ENCODE measurements around the gene SYT15B. TPM values are rescaled to one million over a fixed set of nuclear protein-coding genes. Genes with fewer than 3 reads are reported as not detected.
"Not testable (repeated sequence)": the region's sequence is repeated elsewhere in the genome, so short reads cannot be mapped to it uniquely, and the experiment has no call there.

The SYT15B gene
- total RNA-seq, 1 experiment from 2014 or later: 0.21 TPM

DNA sequence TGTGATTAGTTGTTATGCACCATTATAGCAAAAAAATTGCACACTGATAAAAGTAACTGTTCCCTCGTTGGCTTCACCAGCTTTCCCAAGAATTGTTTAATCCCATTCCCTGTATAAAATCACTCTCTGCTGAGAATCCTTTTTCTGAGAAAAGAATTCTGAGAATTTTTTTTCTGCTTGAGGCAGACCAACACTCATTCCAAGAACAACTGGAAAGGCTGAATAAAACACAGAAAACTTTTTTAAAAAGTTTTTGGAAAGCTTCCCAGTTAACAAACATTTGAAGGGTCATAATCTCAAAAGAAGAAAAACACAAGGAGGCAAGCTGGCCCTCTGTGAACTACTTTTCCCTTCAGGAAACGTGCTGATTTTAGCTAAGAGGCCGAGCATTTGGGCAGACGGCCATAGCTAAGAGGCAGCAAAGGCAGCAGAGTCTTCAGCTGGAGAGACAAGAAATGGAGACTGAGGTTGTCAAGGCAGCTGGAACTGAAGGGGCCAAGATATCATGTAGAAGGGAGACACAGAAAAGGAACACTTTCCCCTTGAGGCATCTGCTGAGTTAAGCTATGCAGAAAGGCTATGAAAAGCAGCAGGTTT lies 16.5 kb downstream of the SYT15B start:
- CTCF ChIA-PET; intact Hi-C loops (cut with micrococcal nuclease; ENCODE audit: unreplicated experiment): not testable (repeated sequence)

DNA sequence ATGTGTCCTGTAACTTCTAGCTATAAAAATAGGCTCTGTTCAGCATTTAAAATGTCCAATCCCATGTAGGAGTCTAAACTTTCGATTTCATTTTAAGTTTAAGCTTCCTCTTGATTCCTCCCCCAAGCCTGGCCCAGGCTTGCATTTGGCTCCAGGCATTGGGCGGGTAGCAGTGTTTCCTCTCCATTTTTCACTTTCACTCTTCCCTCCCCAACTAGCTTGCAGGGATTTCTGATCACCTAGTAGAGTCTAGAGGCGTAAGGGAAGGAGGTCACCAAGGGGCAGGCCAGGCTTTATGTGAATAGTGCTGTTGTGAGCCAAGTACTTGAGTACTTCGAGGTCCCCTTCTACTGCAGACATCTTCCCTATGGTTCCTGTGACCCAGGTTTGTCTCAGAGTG lies 18.5 kb downstream of the SYT15B start:
- H3K4me1 ChIP-seq (ENCODE audit: insufficient read depth, low read length, poor library complexity, severe bottlenecking); POLR2A ChIA-PET (ENCODE audit: low non-redundant PET); H3K27ac ChIP-seq (ENCODE audit: low read depth, low read length, poor library complexity, severe bottlenecking); H3K9me3 ChIP-seq (ENCODE audit: low read depth, low read length, poor library complexity, severe bottlenecking); intact Hi-C loops (cut with micrococcal nuclease; ENCODE audit: unreplicated experiment); CTCF ChIA-PET; H3K4me3 ChIP-seq (ENCODE audit: low read depth, low read length, poor library complexity, severe bottlenecking); DNase-seq (ENCODE audit: low spot score); H3K27me3 ChIP-seq (replicated peaks; ENCODE audit: insufficient read depth, low read depth, low read length, poor library complexity); BruUV-seq (replicated peaks); H3K36me3 ChIP-seq (ENCODE audit: insufficient read depth, low read length, poor library complexity, severe bottlenecking): not testable (repeated sequence)

More for the DNA sequence above, 16.5 kb downstream of the SYT15B start:
- H3K27ac ChIP-seq (ENCODE audit: low read depth, low read length, poor library complexity, severe bottlenecking); POLR2A ChIA-PET (ENCODE audit: low non-redundant PET); BruUV-seq (replicated peaks); H3K9me3 ChIP-seq (ENCODE audit: low read depth, low read length, poor library complexity, severe bottlenecking); H3K4me3 ChIP-seq (ENCODE audit: low read depth, low read length, poor library complexity, severe bottlenecking); H3K36me3 ChIP-seq (ENCODE audit: insufficient read depth, low read length, poor library complexity, severe bottlenecking); DNase-seq (ENCODE audit: low spot score); H3K4me1 ChIP-seq (ENCODE audit: insufficient read depth, low read length, poor library complexity, severe bottlenecking); H3K27me3 ChIP-seq (replicated peaks; ENCODE audit: insufficient read depth, low read depth, low read length, poor library complexity): not testable (repeated sequence)

DNA sequence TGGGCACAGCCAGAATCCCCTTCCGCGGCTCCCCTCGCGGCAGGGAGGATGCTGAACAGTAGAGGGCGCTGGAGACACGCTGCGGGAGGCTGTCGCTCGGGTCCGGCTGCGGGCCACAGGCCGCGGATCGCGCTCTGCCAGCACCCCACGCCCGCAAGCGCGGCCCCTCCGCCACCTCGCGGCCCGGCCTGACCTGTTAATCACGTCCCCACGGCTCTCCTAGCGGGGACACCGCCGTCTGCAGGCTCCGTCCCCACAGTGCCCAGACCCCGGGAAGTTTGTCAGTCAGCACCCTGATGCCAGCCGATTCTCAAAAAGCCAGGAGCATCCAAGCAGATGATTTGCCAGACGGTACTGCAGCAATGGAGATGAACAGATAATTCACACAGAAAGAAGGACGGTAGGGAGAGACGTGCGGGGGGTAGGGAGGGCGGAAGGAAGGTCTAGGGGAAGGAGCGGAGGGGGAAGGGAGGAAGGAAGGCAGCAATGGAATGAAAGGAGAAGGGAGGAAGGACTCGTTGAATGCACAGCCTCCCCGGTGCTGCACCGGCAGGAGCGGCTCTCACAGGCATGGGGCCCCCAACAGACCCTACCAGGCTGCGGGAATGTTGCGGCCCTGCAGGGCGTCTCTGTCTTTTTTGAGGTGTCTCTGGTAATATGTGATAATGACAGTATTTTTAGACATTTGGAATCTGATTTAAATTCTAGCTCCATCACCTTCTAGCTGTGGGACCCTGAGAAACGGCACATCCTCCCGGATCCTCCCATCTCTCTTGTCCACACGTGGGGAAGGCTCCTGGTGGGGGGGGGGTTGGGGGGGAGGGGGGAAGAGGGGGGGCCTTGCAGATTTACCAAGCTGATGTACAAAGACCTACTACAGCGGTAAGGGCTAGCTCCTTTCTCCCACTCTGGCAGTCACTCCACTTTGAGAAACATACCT lies 19.5 kb downstream of the SYT15B start:
- peak overlapping the region; percentile 29 for H3K4me3 ChIP-seq (ENCODE audit: low read depth, low read length, poor library complexity, severe bottlenecking)
- H3K27me3 ChIP-seq (replicated peaks; ENCODE audit: insufficient read depth, low read depth, low read length, poor library complexity); POLR2A ChIA-PET (ENCODE audit: low non-redundant PET); DNase-seq (ENCODE audit: low spot score); H3K4me1 ChIP-seq (ENCODE audit: insufficient read depth, low read length, poor library complexity, severe bottlenecking); H3K36me3 ChIP-seq (ENCODE audit: insufficient read depth, low read length, poor library complexity, severe bottlenecking); CTCF ChIA-PET; BruUV-seq (replicated peaks); intact Hi-C loops (cut with micrococcal nuclease; ENCODE audit: unreplicated experiment); H3K27ac ChIP-seq (ENCODE audit: low read depth, low read length, poor library complexity, severe bottlenecking); H3K9me3 ChIP-seq (ENCODE audit: low read depth, low read length, poor library complexity, severe bottlenecking): not testable (repeated sequence)

DNA sequence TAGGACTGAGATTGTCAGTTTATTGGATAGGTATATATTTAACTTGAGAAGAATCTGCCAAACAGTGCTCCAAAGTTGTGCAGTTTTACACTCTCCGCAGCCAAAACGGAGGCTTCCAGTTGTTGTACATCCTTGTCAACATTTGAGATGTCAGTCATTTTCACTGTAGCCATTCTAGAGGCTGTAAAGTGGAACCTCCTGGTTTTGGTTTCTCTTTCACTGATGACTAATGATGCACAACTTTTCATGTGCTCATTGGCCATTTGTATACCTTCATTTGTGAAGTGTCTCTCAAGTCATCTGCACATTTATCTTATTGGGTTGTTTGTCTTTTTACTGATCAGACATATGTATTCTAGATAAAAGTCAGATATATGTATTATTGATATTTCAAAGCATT lies 22.5 kb downstream of the SYT15B start:
- H3K9me3 ChIP-seq (ENCODE audit: low read depth, low read length, poor library complexity, severe bottlenecking); H3K4me3 ChIP-seq (ENCODE audit: low read depth, low read length, poor library complexity, severe bottlenecking); H3K27ac ChIP-seq (ENCODE audit: low read depth, low read length, poor library complexity, severe bottlenecking); BruUV-seq (replicated peaks); H3K4me1 ChIP-seq (ENCODE audit: insufficient read depth, low read length, poor library complexity, severe bottlenecking); CTCF ChIA-PET; POLR2A ChIA-PET (ENCODE audit: low non-redundant PET); H3K36me3 ChIP-seq (ENCODE audit: insufficient read depth, low read length, poor library complexity, severe bottlenecking); DNase-seq (ENCODE audit: low spot score); intact Hi-C loops (cut with micrococcal nuclease; ENCODE audit: unreplicated experiment); H3K27me3 ChIP-seq (replicated peaks; ENCODE audit: insufficient read depth, low read depth, low read length, poor library complexity): not testable (repeated sequence)

DNA sequence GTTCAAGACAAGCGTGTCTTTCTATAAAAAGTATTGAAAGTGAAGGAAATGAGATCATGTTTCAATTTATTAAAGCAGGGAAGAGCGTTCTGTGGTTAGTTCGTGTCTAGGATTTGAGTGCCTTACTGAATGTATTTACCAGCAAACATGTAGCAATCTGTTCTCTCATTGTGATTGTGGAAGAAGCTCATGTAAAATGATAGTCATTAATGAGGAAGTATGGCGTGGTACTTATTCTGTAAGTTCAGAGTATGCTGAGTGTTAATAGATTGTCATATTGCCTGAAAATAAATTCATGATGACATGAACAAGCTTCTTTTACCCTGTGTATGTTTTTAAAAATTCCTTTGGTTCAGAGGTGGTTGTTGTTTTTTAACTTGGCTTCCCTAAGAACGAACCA lies 32.5 kb downstream of the SYT15B start:
- CTCF ChIA-PET; H3K9me3 ChIP-seq (ENCODE audit: low read depth, low read length, poor library complexity, severe bottlenecking); H3K4me1 ChIP-seq (ENCODE audit: insufficient read depth, low read length, poor library complexity, severe bottlenecking); intact Hi-C loops (cut with micrococcal nuclease; ENCODE audit: unreplicated experiment); H3K4me3 ChIP-seq (ENCODE audit: low read depth, low read length, poor library complexity, severe bottlenecking); H3K36me3 ChIP-seq (ENCODE audit: insufficient read depth, low read length, poor library complexity, severe bottlenecking); POLR2A ChIA-PET (ENCODE audit: low non-redundant PET); BruUV-seq (replicated peaks); H3K27me3 ChIP-seq (replicated peaks; ENCODE audit: insufficient read depth, low read depth, low read length, poor library complexity); H3K27ac ChIP-seq (ENCODE audit: low read depth, low read length, poor library complexity, severe bottlenecking); DNase-seq (ENCODE audit: low spot score): not testable (repeated sequence)

DNA sequence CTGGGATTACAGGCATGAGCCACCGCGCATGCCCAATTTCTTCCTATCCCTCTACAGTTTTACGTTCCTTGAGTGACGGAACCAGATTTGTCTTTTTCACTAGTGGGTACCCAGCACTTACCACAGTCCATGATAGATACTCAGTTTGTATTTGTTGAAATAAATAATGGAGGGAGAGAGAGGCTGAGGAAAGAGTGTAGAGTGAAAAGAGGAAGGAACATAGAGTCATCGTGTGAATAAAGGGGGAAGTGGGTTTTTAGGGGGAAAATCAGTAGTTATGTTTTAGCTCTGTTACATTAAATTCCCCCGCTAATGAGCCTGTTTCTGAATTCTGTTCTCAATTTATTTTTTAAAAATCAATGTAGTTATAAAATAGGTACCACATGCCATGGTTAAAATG lies 37.7 kb downstream of the SYT15B start:
- intact Hi-C loops (cut with micrococcal nuclease; ENCODE audit: unreplicated experiment); DNase-seq (ENCODE audit: low spot score); H3K4me3 ChIP-seq (ENCODE audit: low read depth, low read length, poor library complexity, severe bottlenecking); POLR2A ChIA-PET (ENCODE audit: low non-redundant PET); H3K9me3 ChIP-seq (ENCODE audit: low read depth, low read length, poor library complexity, severe bottlenecking); H3K27ac ChIP-seq (ENCODE audit: low read depth, low read length, poor library complexity, severe bottlenecking); H3K4me1 ChIP-seq (ENCODE audit: insufficient read depth, low read length, poor library complexity, severe bottlenecking); CTCF ChIA-PET; BruUV-seq (replicated peaks); H3K27me3 ChIP-seq (replicated peaks; ENCODE audit: insufficient read depth, low read depth, low read length, poor library complexity); H3K36me3 ChIP-seq (ENCODE audit: insufficient read depth, low read length, poor library complexity, severe bottlenecking): not testable (repeated sequence)

DNA sequence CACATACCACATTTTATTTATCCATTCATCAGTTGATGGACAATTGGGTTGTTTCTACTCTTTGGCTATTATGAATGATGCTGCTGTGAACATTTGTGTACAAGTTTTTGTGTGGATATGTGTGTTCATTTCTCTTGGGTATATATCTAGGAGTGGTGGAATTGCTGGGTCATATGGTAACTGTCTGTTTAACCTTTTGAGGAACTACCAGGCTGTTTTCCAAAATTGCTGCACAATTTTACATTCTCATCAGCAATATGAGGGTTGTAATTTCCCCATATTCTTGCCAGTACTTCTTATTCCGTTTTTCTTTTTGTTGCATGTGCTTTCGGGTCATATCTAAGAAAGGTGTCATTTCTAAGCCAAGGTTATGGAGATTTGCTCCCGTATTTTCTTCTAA lies 38.3 kb downstream of the SYT15B start:
- H3K27ac ChIP-seq (ENCODE audit: low read depth, low read length, poor library complexity, severe bottlenecking); H3K36me3 ChIP-seq (ENCODE audit: insufficient read depth, low read length, poor library complexity, severe bottlenecking); H3K4me1 ChIP-seq (ENCODE audit: insufficient read depth, low read length, poor library complexity, severe bottlenecking); CTCF ChIA-PET; DNase-seq (ENCODE audit: low spot score); H3K27me3 ChIP-seq (replicated peaks; ENCODE audit: insufficient read depth, low read depth, low read length, poor library complexity); H3K4me3 ChIP-seq (ENCODE audit: low read depth, low read length, poor library complexity, severe bottlenecking); BruUV-seq (replicated peaks); intact Hi-C loops (cut with micrococcal nuclease; ENCODE audit: unreplicated experiment); POLR2A ChIA-PET (ENCODE audit: low non-redundant PET); H3K9me3 ChIP-seq (ENCODE audit: low read depth, low read length, poor library complexity, severe bottlenecking): not testable (repeated sequence)
